HCT116 (cell line): ENCODE results near the gene C11orf21. TPM values are rescaled to one million over a fixed set of nuclear protein-coding genes. Genes with fewer than 3 reads are reported as not detected.

ENCODE experiments used
- ATAC-seq: fragments of 200-7000 bp; cut with Tn5 transposase; 2 replicates; pipeline ENCODE4 v1.9.1; 2020; ENCODE audit warnings: mild to moderate bottlenecking, moderate library complexity
- BruUV-seq: library from RNA; stranded (reverse); fragments of 400-500 nt; replicated peaks from 2 replicates; lab custom pipeline; 2021; lab: Mats Ljungman, UMichigan
- CTCF ChIA-PET: fragments of 300-600 bp; sonication (Branson Sonifier 250); formaldehyde crosslinking; loops from one replicate; lab custom pipeline; 2021; ENCODE audit warnings: antibody characterized with exemption; lab: Charles Lee
- POLR2A ChIA-PET: fragments of 300-600, 350-600 bp; sonication (Branson Sonifier 250); formaldehyde crosslinking; loops from one replicate; lab custom pipeline; 2021; ENCODE audit warnings: antibody characterized with exemption; lab: Charles Lee
- RAD21 ChIA-PET, 2 experiments: fragments of 300-600 bp; sonication (Branson Sonifier 250); formaldehyde crosslinking; loops; one replicate each; lab custom pipeline; 2023; ENCODE audit warnings: low total read pairs in 2 of 2; ENCODE audit not compliant: uncharacterized antibody in 2 of 2, unreplicated experiment in 2 of 2, low non-redundant PET in 1 of 2; lab: Charles Lee
- DNase-seq: peaks from one replicate; pipeline ENCODE4 v3.0.0-alpha.2; 2010; ENCODE audit warnings: low read depth, low spot score
- H2AFZ ChIP-seq: fragments of 200-600 bp; shearing (Covaris generic), sonication (generic); 2 replicates; pipeline ENCODE4 v1.6.1; 2017; ENCODE audit warnings: low read depth, mixed run types, mixed read lengths, antibody characterized with exemption, low read length; ENCODE audit not compliant: poor library complexity, severe bottlenecking
- H3K27ac ChIP-seq: 2 replicates; pipeline ENCODE4 v1.5.1; 2012; ENCODE audit warnings: low read depth, low read length
- H3K27me3 ChIP-seq: fragments of 200-600 bp; sonication (generic); 2 replicates; pipeline ENCODE4 v1.6.1; 2016; ENCODE audit warnings: mixed run types, low read length, mixed read lengths; ENCODE audit not compliant: insufficient read depth
- H3K36me3 ChIP-seq, 2 experiments: fragments of 200-500 bp in 1 of 2; fragments of 200-600 bp in 1 of 2; sonication (Bioruptor generic) in 1 of 2; sonication (generic) in 1 of 2; 2 replicates each; pipeline versions ENCODE4 v1.5.1 to v1.6.1; 2014 to 2016; ENCODE audit warnings: low read length in 2 of 2, inconsistent platforms in 1 of 2, mixed read lengths in 1 of 2, mixed run types in 1 of 2; ENCODE audit not compliant: insufficient read depth in 2 of 2, control insufficient read depth in 1 of 2
- H3K4me1 ChIP-seq, 2 experiments: fragments of 200-600 bp in 1 of 2; sonication (generic) in 1 of 2; 2 replicates each; pipeline versions ENCODE4 v1.5.1 to v1.6.1; 2012 to 2017; ENCODE audit warnings: low read length in 2 of 2, inconsistent platforms in 1 of 2, mild to moderate bottlenecking in 1 of 2, mixed read lengths in 1 of 2, mixed run types in 1 of 2, moderate library complexity in 1 of 2; ENCODE audit not compliant: insufficient read depth in 2 of 2, control insufficient read depth in 1 of 2
- H3K4me2 ChIP-seq: fragments of 200-600 bp; sonication (generic); 2 replicates; pipeline ENCODE4 v1.6.1; 2017; ENCODE audit warnings: mixed run types, low read length, mixed read lengths
- H3K4me3 ChIP-seq, 2 experiments: fragments of 200-600 bp in 1 of 2; sonication (generic) in 1 of 2; replicated peaks in 1 of 2; 2 replicates each; pipeline ENCODE4 v1.5.1; 2011 to 2016; ENCODE audit warnings: low read length in 2 of 2, control low read depth in 1 of 2, low read depth in 1 of 2, mild to moderate bottlenecking in 1 of 2, mixed read lengths in 1 of 2, mixed run types in 1 of 2
- H3K79me2 ChIP-seq: fragments of 200-600 bp; sonication (generic); 2 replicates; pipeline ENCODE4 v1.6.1; 2017; ENCODE audit warnings: mild to moderate bottlenecking, mixed run types, low read length, moderate library complexity, mixed read lengths; ENCODE audit not compliant: insufficient read depth
- H3K9ac ChIP-seq: fragments of 200-600 bp; sonication (generic); 2 replicates; pipeline ENCODE4 v1.6.1; 2016; ENCODE audit warnings: low read length, mixed read lengths
- H3K9me2 ChIP-seq: fragments of 200-600 bp; sonication (generic), shearing (Covaris generic); 2 replicates; pipeline ENCODE4 v1.6.1; 2017; ENCODE audit warnings: mixed run types, mild to moderate bottlenecking, moderate library complexity; ENCODE audit not compliant: insufficient read depth
- H3K9me3 ChIP-seq, 2 experiments: fragments of 200-500 bp in 1 of 2; fragments of 200-600 bp in 1 of 2; sonication (Bioruptor generic) in 1 of 2; sonication (generic) in 1 of 2; 2 replicates each; pipeline ENCODE4 v1.6.1; 2014 to 2017; ENCODE audit warnings: low read length in 2 of 2, mixed read lengths in 2 of 2, inconsistent platforms in 1 of 2, low read depth in 1 of 2, mild to moderate bottlenecking in 1 of 2, mixed run types in 1 of 2, moderate library complexity in 1 of 2; ENCODE audit not compliant: control insufficient read depth in 1 of 2, insufficient read depth in 1 of 2
- H4K20me1 ChIP-seq: fragments of 200-600 bp; sonication (generic), shearing (Covaris generic); 2 replicates; pipeline ENCODE4 v1.6.1; 2017; ENCODE audit warnings: mixed run types, mild to moderate bottlenecking, moderate library complexity; ENCODE audit not compliant: insufficient read depth
- CBX3 ChIP-seq: IDR thresholded peaks from 2 replicates; pipeline ENCODE4 v1.6.1; 2012; ENCODE audit warnings: low read depth
- ELF1 ChIP-seq: IDR thresholded peaks from 2 replicates; pipeline ENCODE4 v1.6.1; 2012; ENCODE audit warnings: low read depth, borderline replicate concordance
- EZH2 ChIP-seq: fragments of 200-600 bp; sonication (generic); IDR thresholded peaks from 2 replicates; pipeline ENCODE4 v1.6.1; 2017; ENCODE audit warnings: antibody characterized with exemption, mixed run types
- POLR2AphosphoS5 ChIP-seq: IDR thresholded peaks from 2 replicates; pipeline ENCODE4 v1.6.1; 2011; ENCODE audit warnings: mild to moderate bottlenecking, low read depth, low read length, moderate library complexity
- intact Hi-C: fragments of 100-400 bp; cut with micrococcal nuclease; formaldehyde crosslinking; loops from 2 replicates; pipeline ENCODE4 v1.10.0; 2022
- total RNA-seq: library from RNA; stranded (reverse); gene quantifications from one replicate; pipeline ENCODE4 v1.2.1, GENCODE V29; 2021; ENCODE audit not compliant: unreplicated experiment

Gene C11orf21
- total RNA-seq, 1 experiment from 2014 or later, result not detected

- DNase-seq (no peak), ATAC-seq (no peak)
- ChIA-PET POLR2A (no interaction called here), CTCF (no interaction called here), RAD21 (no interaction called here)
- H3K4me3 ChIP-seq, result no peak overlapping the region
- TF ChIP-seq EZH2, result no peak
- no peak for TF ChIP-seq CBX3
- no peak for TF ChIP-seq POLR2AphosphoS5
- H3K9me2 ChIP-seq, result no peaks in the 10 kb centered on the region
- H3K79me2 ChIP-seq, result no peaks in the 10 kb centered on the region
- no peak overlapping the region for H3K4me2 ChIP-seq
- H3K9me3 ChIP-seq, result no peaks in the 10 kb centered on the region
- H3K9ac ChIP-seq, result no peak overlapping the region
- no TSS peak for BruUV-seq
- H3K4me1 ChIP-seq, result peaks cover 0 to 3% of the 10 kb centered on the region in 2 experiments; a peak in 1 of 4 replicates
- no peaks in the 10 kb centered on the region for H3K36me3 ChIP-seq
- no peak overlapping the region for H3K27ac ChIP-seq
- no peaks in the 10 kb centered on the region for H3K27me3 ChIP-seq
- no peak overlapping the region for H2AFZ ChIP-seq
- H4K20me1 ChIP-seq, result no peaks in the 10 kb centered on the region
- intact Hi-C loops, result no loop called here
These were observed 23.7 kb downstream of the C11orf21 start for GRCh38 chr11:2277933-2278523.

- Histone ChIP-seq H3K9me3 (no peaks in the 10 kb centered on the region), H3K27me3 (no peaks in the 10 kb centered on the region), H4K20me1 (no peaks in the 10 kb centered on the region), H3K4me1 (peaks cover 0 to 3% of the 10 kb centered on the region in 2 experiments; a peak in 1 of 4 replicates), H3K4me2 (no peak overlapping the region), H3K9ac (no peak overlapping the region), H3K4me3 (no peak overlapping the region), H2AFZ (no peak overlapping the region), H3K36me3 (no peaks in the 10 kb centered on the region), H3K27ac (no peak overlapping the region), H3K79me2 (no peaks in the 10 kb centered on the region), H3K9me2 (no peaks in the 10 kb centered on the region)
- no TSS peak for BruUV-seq
- ChIA-PET RAD21 (no interaction called here), POLR2A (no interaction called here), CTCF (interaction anchor here (0.5 kb wide), 1 partner anchor 70 kb away, joined by 4 read pairs; no protein-coding TSS in a partner anchor)
- DNase-seq (no peak), ATAC-seq (no peak)
- intact Hi-C loops, result no loop called here
- TF ChIP-seq ELF1, result no peak
These were observed 24.7 kb downstream of the C11orf21 start for GRCh38 chr11:2277008-2277346.
